HG03159 (cell line): ENCODE measurements around the gene MRPS18C.
A peak's percentile ranks its signal among the peaks of the same experiment; 100 is the strongest.

Experiments used
- ATAC-seq: cut with Tn5 transposase; IDR thresholded peaks from one replicate; pipeline ENCODE4 v1.9.1; 2021; ENCODE audit warnings: mild to moderate bottlenecking, moderate library complexity; ENCODE audit not compliant: unreplicated experiment

Gene MRPS18C

GRCh38 chr4:83455281-83456183 is at the start of gene MRPS18C, which contains the start of gene HELQ:
TSS of gene MRPS18C (plus strand) at chr4:83456058. CDS start at chr4:83456078, 20 bp downstream.
TSS of gene HELQ (minus strand) at chr4:83455823. CDS start at chr4:83455693, 130 bp downstream.
- ATAC-seq, result peak; percentile 95

DNA sequence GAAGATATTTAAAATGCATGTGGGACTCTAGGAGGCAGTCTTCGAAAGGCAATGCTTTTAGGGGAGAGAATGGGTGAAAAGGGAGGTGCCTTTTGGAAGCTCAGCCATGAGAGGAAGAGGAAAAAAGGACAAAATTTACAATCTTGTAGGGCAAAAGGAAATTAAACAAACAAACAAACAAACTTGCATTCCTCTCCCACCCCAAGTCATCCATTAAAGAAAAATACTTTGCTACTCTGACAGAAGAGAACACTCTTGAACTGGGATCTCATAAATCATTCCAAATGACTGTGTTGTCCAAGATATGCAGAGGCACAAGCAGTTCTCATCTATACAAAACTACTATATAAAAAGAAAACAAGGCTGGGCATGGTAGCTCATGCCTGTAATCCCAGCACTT is 47.0 kb upstream of the MRPS18C start:
- no peak for ATAC-seq

- no peak for ATAC-seq
Measured at GRCh38 chr4:83413676-83414075, 42.2 kb upstream of the MRPS18C start.

DNA sequence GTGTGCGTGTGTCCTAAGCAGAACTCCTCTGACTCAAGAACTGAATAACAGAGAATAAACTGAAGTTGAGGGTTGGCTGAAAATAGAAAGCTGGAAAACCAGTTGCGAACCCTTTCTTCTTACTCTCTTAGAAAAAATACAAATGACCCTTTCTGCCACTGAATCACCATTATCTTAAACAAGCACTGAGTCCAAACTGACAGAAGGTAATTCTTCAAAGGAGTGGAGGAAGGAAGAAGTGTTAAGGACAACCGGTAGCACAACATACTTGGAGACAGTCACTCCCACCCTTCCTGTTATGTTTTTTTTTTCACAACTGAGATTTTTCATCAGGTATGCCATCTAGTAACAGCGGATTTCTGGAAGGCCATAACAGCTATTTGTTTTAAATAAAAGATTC is 38.3 kb upstream of the MRPS18C start:
- no peak for ATAC-seq

DNA sequence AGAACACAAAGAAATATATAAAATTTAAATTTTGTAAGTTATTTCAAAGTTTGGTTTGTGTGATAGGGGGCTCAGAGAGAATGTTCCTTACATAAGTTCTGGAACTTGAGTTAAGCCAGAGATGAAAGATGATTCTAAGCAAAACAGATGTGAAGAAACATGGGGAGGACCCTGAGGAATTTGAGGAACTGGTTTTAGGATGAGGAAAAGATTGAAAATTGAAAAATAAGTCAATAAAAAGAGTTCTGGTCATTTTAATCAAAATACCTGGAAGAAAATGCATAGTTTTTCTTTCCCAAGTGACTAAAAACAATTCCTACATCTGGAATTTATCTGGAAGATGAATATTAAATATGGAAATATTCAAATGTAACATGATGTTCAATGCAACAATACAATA is 37.6 kb upstream of the MRPS18C start:
- no peak for ATAC-seq

DNA sequence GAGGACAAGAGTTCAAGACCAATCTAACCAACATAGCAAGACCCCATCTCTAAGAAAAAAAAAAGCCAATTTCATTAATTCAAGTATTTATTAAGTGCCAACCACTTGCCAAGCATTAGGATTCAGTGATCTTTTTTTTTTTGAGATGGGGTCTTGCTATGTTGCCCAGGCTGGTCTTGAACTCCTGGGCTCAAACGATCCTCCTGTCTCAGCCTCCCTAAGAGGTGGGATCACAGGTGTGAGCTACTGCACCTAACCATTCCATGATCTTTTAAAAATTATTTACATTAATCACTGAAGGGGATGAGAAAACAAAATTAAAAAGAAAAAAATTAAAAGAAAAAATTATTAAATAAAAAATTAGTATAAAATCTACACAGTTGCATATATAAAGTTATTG is 24.7 kb upstream of the MRPS18C start:
- ATAC-seq, result no peak

DNA sequence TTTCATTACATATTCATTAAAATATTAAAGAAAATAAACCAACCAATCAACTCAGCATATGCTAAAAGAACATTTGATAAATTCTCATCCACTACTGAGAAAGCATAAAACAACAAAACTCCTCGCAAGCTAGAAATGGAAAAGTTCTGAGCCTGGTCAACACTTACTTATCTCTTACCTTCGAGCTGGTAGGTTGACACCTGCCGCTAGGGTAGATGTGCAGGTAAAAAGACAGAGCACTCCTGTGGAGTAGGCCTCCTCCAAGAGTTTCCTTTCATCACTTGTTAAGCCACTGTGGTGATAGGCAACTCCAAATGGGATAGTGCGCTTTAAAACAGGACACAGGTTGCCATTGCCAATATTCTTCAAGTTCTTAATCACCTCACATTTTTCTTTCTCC is 19.2 kb upstream of the MRPS18C start:
- ATAC-seq, result no peak

DNA sequence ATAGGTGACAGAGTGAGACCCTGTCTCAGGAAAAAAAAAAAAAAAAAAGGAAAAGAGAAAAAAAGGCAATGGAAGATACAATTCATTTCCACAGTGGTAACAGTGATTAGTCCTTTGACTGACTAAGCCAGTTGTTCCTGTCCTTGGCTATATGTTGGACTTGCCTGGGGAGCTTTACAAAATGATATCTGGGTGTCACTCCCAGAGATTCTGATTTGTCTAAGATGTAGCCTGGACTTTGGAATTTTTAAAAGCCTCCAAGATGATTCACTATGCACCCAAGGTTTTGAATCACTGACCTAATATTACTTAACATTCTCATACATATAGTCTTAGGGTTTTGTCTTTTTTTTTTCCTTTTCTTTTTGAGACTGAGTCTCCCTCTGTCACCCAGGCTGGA is 17.1 kb upstream of the MRPS18C start:
- no peak for ATAC-seq

DNA sequence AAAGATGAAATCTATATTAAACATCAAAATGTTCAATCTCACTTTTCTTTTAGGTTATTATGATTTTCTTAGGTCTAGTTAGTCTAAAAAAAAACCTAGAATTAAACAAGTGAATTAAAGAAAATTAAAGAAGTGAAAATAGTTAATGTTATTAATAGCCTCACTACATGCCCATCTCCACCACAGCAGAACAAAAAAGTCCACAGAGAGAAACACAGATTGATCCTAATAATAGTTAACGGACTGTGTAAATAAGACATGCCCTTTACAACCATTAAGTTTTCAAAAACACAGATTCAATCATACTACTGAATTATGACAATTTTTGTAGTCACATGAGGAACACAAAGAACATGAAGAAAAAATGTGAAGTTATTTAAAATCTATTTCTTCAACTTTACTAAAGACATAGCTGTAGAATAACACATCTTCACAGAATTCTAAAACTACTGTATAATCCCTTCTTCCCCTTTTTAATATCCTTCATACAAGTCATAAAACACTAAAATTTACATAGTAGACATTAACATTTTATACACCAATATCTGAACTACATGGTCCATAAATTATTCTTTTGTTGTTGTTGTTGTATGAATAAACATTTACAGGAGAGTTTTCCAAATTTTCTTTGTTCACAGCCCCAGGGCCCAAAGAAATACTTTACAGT is 15.6 kb upstream of the MRPS18C start:
- ATAC-seq, result no peak

DNA sequence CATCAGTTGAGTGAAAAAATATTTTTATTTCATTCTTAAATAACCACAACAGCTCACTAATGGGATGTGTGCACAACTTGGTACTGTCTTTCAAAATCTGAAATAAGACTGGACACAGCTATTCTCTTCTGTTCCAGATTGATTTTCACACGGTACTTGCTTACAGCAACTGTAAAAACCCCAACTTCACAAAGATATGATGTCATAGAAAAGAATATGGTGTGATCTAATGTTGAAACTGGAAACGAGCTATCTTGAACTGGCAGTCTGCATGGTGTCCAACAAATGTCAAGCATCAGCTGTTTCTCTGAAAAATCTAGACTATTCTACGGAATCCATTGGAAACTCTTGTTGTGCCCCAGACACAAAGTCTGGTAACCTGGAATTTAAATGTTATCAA is 15.0 kb upstream of the MRPS18C start:
- ATAC-seq, result no peak

- no peak for ATAC-seq
Measured at GRCh38 chr4:83449009-83449408, 6.8 kb upstream of the MRPS18C start.

GRCh38 chr4:83454686-83455085 is 1.2 kb upstream of the MRPS18C start:
- ATAC-seq, result no peak

DNA sequence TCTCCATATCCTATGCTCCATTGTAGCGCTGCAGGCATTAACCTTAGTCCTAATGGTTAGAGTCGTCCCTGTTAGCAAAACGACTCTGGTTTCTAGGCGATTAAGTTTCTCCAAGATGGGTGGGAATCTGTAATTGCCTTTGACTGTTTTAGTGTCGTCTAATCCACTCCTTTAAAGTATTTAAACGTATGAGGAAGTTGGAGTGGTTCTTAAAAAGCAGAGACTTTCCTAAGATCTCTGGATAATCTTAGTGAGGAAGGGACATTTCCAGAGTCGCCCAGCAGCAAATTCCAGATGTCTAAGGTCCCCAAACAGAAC is 285 bp downstream of the MRPS18C start:
- no peak for ATAC-seq

DNA sequence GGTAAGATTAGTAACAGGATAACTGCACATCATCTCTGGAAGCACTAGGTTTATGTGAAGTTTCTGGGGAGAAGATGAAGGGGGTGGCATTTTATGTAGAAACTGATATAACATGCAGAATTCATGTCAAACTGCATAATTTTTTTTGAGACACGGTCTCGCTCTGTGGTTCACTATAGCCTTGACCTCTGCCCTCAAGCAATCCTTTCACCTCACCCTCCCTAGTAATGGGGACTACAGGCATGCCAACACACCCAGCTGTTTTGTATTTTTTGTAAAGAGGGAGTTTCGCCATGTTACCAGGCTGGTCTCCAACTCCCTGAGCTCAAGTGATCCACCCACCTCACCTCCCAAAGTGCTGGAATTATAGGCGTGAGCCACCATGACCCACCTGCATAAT is 17.6 kb downstream of the MRPS18C start:
- ATAC-seq, result no peak

- ATAC-seq, result no peak
Measured at GRCh38 chr4:83473966-83474365, 18.1 kb downstream of the MRPS18C start.

GRCh38 chr4:83484500-83485461 is 28.9 kb downstream of the MRPS18C start, which contains the start of gene ABRAXAS1:
TSS of gene ABRAXAS1 (minus strand) at chr4:83485100. CDS start at chr4:83485072, 28 bp downstream.
- ATAC-seq, result peak; percentile 95

DNA sequence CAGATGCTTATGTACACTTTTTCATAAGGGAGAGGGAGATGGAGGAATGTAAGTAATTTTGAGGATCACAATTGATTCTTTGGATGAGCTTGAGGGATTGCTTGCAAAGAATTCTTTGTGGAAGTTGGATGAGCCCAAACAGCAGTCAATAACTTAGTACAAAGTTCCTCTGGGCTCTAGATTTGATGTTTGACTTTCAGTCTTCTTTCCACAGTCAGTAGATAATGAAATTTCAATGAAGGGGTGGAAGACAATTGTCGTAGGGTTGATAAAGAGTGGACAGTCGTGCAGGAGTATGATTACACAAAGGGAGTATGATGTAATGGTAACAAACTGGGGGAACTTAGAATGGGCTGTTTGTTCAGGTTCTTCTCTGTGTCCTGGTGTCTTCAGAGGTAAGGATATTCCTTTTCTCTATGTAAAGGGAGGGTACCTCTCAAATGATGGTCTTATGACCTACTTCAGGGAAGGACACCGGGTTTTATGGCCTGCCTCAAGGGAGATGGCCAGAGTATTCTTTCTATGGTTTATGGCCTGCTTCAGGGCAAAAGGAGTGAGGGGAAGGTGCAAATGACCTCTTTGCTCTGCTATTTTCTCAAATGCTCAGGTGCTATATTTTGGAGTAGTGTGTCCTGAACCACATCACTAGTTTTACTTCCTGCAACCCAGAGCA is 30.7 kb downstream of the MRPS18C start:
- ATAC-seq, result no peak

- no peak for ATAC-seq
Measured at GRCh38 chr4:83489711-83490326, 34.0 kb downstream of the MRPS18C start.

- ATAC-seq, result peak; percentile 78
Measured at GRCh38 chr4:83490876-83491450, 35.1 kb downstream of the MRPS18C start.
